Upper lobe of left lung (tissue), 6 donors: ENCODE measurements around the gene STK39. TPM values are rescaled to one million over a fixed set of nuclear protein-coding genes. Genes with fewer than 3 reads are reported as not detected.
A peak's percentile ranks its signal among the peaks of the same experiment; 100 is the strongest.

ENCODE experiments used
- ATAC-seq, 2 donors: fragments of 200-7000 bp; cut with Tn5 transposase; one replicate each; pipeline ENCODE4 v1.9.1; 2022; ENCODE audit warnings: mild to moderate bottlenecking in 2 of 2, moderate library complexity in 2 of 2; ENCODE audit not compliant: low FRiP score in 2 of 2
- DNase-seq, 2 donors: peaks; one replicate each; pipeline ENCODE4 v3.0.0-alpha.2; 2019 to 2020
- H3K27ac ChIP-seq, 4 donors: fragments of 200-600 bp; sonication (generic); one replicate each; pipeline ENCODE4 v1.5.1; 2016 to 2019
- H3K27me3 ChIP-seq, 4 donors: fragments of 200-600 bp; sonication (generic); one replicate each; pipeline ENCODE4 v1.5.1; 2017 to 2019
- H3K36me3 ChIP-seq, 4 donors: fragments of 200-600 bp; sonication (generic); one replicate each; pipeline ENCODE4 v1.5.1; 2016 to 2019
- H3K4me1 ChIP-seq, 4 donors: fragments of 200-600 bp; sonication (generic); one replicate each; pipeline ENCODE4 v1.5.1; 2018 to 2019
- H3K4me3 ChIP-seq, 4 donors: fragments of 200-600 bp; sonication (generic); one replicate each; pipeline ENCODE4 v1.5.1; 2017 to 2019; ENCODE audit warnings: mild to moderate bottlenecking in 2 of 4, moderate library complexity in 1 of 4
- H3K9me3 ChIP-seq, 4 donors: fragments of 200-600 bp; sonication (generic); one replicate each; pipeline ENCODE4 v1.5.1; 2018 to 2019
- CTCF ChIP-seq, 6 experiments: fragments of 450-650 bp in 4 of 6; fragments of 200-600 bp in 2 of 6; sonication (generic) in 2 of 6; IDR thresholded peaks; one replicate each; pipeline ENCODE4 v1.5.1; 2016 to 2019; ENCODE audit warnings: antibody characterized with exemption in 6 of 6
- EP300 ChIP-seq, 4 donors: sonication (generic); formaldehyde crosslinking; IDR thresholded peaks; one replicate each; pipeline ENCODE4 v1.5.1; 2017; ENCODE audit warnings: antibody characterized with exemption in 4 of 4, control low read depth in 2 of 4
- POLR2A ChIP-seq, 4 donors: fragments of 450-650 bp; IDR thresholded peaks; one replicate each; pipeline ENCODE4 v1.5.1; 2016 to 2017; ENCODE audit warnings: antibody characterized with exemption in 4 of 4, mild to moderate bottlenecking in 2 of 4
- POLR2AphosphoS5 ChIP-seq, 2 donors: sonication (generic); formaldehyde crosslinking; IDR thresholded peaks; one replicate each; pipeline ENCODE4 v1.5.1; 2017; ENCODE audit warnings: antibody characterized with exemption in 2 of 2
- WGBS, 2 donors: methylation state at CpG; one replicate each; pipeline ENCODE4 v1.1.5; 2017 to 2018; 5-methylcytosine and 5-hydroxymethylcytosine counted together
- total RNA-seq, 6 donors: library from RNA; depleted of rRNA in 4 of 6; stranded (reverse); fragments of >200 nt in 4 of 6; gene quantifications; one replicate each; pipeline versions ENCODE4 v1.1.0 to v1.2.1, GENCODE V29; 2016 to 2021
- donor health status: DM: no; HTN: no; CAD: no; lungs with moderate emphysema.
- donor health status: DM: no; HTN: yes; CAD: no; lungs with severe emphysema.

The STK39 gene
- total RNA-seq, 6 donors from 2014 or later = 7.9 to 18.8 (median 12.1) TPM

DNA sequence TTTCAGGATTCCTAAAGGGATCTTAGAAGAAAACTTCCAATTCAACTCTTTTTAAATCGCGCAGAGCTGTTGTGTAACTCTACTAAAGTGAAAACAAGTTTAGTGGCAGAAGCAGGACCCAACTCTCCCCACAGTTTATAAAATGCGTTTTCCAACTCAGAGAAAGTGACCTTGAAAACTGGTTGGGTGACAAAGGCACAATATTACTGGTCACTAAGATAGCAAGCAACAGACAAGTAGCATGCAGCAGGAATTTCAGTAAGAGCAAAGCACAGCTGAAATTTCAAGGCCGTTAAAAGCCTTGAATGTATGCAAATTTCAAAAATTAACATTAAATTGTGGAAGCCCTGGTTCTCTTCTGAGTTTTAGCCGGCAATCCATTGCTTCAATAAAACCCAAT, 66.9 kb downstream of the STK39 start:
- DNase-seq (no peak), ATAC-seq (no peak)
- no peaks in the 10 kb centered on the region for H3K9me3 ChIP-seq
- peaks cover 0 to 6% (median 2%) of the 10 kb centered on the region in 4 donors for H3K4me1 ChIP-seq
- no peak overlapping the region for H3K27ac ChIP-seq
- H3K36me3 ChIP-seq = peaks cover 0 to 5% (median 0%) of the 10 kb centered on the region in 4 donors
- no peak for TF ChIP-seq CTCF (IDR thresholded peaks at IDR 0.05)
- no peak for TF ChIP-seq POLR2AphosphoS5 (IDR thresholded peaks at IDR 0.05)
- TF ChIP-seq EP300 (IDR thresholded peaks at IDR 0.05) = no peak
- TF ChIP-seq POLR2A (IDR thresholded peaks at IDR 0.05) = no peak
- no peaks in the 10 kb centered on the region for H3K27me3 ChIP-seq
- 84 to 85% methylated on average over 5 of the region's 5 CpGs for WGBS, 2 donors
- H3K4me3 ChIP-seq = no peak overlapping the region

DNA sequence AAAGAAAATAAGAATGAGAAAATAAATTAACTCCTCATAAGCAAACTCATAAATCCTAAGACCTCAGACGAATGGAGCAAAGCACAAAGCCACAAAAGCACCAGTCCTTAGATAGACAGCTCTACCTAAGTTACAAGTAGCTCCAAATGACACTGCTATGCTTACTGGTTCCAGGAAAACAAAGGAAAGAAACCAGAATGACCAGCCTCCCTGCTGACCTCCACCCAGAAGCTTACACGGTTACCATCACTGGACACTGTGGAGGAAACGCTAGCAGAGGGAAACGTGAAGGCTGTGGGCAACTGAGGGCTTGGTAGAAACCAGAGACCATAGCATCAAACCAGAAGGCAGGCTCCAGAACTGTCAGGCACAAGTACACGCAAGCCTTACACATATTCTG, 67.8 kb downstream of the STK39 start:
- H3K27ac ChIP-seq = no peak overlapping the region
- H3K9me3 ChIP-seq = no peaks in the 10 kb centered on the region
- 81 to 84% methylated on average over 5 of the region's 5 CpGs for WGBS, 2 donors
- no peak overlapping the region for H3K4me3 ChIP-seq
- no peak for ATAC-seq
- no peak for TF ChIP-seq POLR2AphosphoS5 (IDR thresholded peaks at IDR 0.05)
- TF ChIP-seq CTCF (IDR thresholded peaks at IDR 0.05) = no peak
- no peak for TF ChIP-seq POLR2A (IDR thresholded peaks at IDR 0.05)
- TF ChIP-seq EP300 (IDR thresholded peaks at IDR 0.05) = no peak
- no peaks in the 10 kb centered on the region for H3K27me3 ChIP-seq
- peaks cover 0 to 2% (median 1%) of the 10 kb centered on the region in 4 donors for H3K4me1 ChIP-seq
- peaks cover 0 to 5% (median 0%) of the 10 kb centered on the region in 4 donors for H3K36me3 ChIP-seq
- DNase-seq = no peak

GRCh38 chr2:168178520-168179324, 68.7 kb downstream of the STK39 start:
- TF ChIP-seq POLR2A (IDR thresholded peaks at IDR 0.05) (no peak), POLR2AphosphoS5 (IDR thresholded peaks at IDR 0.05) (no peak), CTCF (IDR thresholded peaks at IDR 0.05) (no peak), EP300 (IDR thresholded peaks at IDR 0.05) (no peak)
- Histone ChIP-seq H3K4me1 (peaks cover 0 to 2% (median 0%) of the 10 kb centered on the region in 4 donors), H3K27ac (no peak overlapping the region), H3K4me3 (no peak overlapping the region), H3K36me3 (peaks cover 0 to 5% (median 0%) of the 10 kb centered on the region in 4 donors), H3K27me3 (no peaks in the 10 kb centered on the region), H3K9me3 (no peaks in the 10 kb centered on the region)
- DNase-seq (no peak), ATAC-seq (peak in 1 of 2 donors; percentile 28)
- WGBS, 2 donors = 67 to 86% methylated on average over 4 of the region's 4 CpGs

GRCh38 chr2:168176402-168176801, 71.0 kb downstream of the STK39 start:
- Histone ChIP-seq H3K4me1 (peaks cover 0 to 2% (median 0%) of the 10 kb centered on the region in 4 donors), H3K9me3 (no peaks in the 10 kb centered on the region), H3K27ac (no peak overlapping the region), H3K4me3 (no peak overlapping the region), H3K36me3 (peaks cover 0 to 4% (median 0%) of the 10 kb centered on the region in 4 donors), H3K27me3 (no peaks in the 10 kb centered on the region)
- 81 to 97% methylated on average over 3 of the region's 3 CpGs for WGBS, 2 donors
- no peak for ATAC-seq
- no peak for TF ChIP-seq CTCF (IDR thresholded peaks at IDR 0.05)
- no peak for TF ChIP-seq POLR2A (IDR thresholded peaks at IDR 0.05)
- TF ChIP-seq POLR2AphosphoS5 (IDR thresholded peaks at IDR 0.05) = no peak
- DNase-seq = no peak

- Histone ChIP-seq H3K9me3 (no peaks in the 10 kb centered on the region), H3K4me1 (peaks cover 0 to 2% (median 0%) of the 10 kb centered on the region in 4 donors), H3K27me3 (no peaks in the 10 kb centered on the region), H3K27ac (no peak overlapping the region), H3K4me3 (no peak overlapping the region), H3K36me3 (no peaks in the 10 kb centered on the region)
- 75 to 94% methylated on average over 5 of the region's 5 CpGs for WGBS, 2 donors
- TF ChIP-seq POLR2A (IDR thresholded peaks at IDR 0.05) (no peak), CTCF (IDR thresholded peaks at IDR 0.05) (no peak), POLR2AphosphoS5 (IDR thresholded peaks at IDR 0.05) (no peak), EP300 (IDR thresholded peaks at IDR 0.05) (no peak)
- no peak for DNase-seq
- ATAC-seq = no peak
These were observed 71.9 kb downstream of the STK39 start for GRCh38 chr2:168175469-168175868.
